SK-N-SH treated with all-trans-retinoic acid at 6 μM for 48 hours (cell line): ENCODE measurements around the gene PDS5B.

Source experiments
- CSDC2 ChIP-seq: fragments of 250-450 bp; sonication (Bioruptor Pico); IDR thresholded peaks from 2 replicates; pipeline ENCODE4 v1.5.0; 2020; ENCODE audit warnings: mild to moderate bottlenecking, moderate library complexity
- GLIS3 ChIP-seq: fragments of 250-450 bp; sonication (Bioruptor Pico); IDR thresholded peaks from 2 replicates; pipeline ENCODE4 v1.5.0; 2020; ENCODE audit warnings: mild to moderate bottlenecking, moderate library complexity
- SNAI2 ChIP-seq: fragments of 250-450 bp; sonication (Bioruptor Pico); IDR thresholded peaks from 2 replicates; pipeline ENCODE4 v1.5.0; 2020; ENCODE audit warnings: mild to moderate bottlenecking, moderate library complexity
- ZC3H10 ChIP-seq: fragments of 250-450 bp; sonication (Bioruptor Pico); IDR thresholded peaks from 2 replicates; pipeline ENCODE4 v1.5.1; 2021; ENCODE audit warnings: mild to moderate bottlenecking, moderate library complexity
- TF ChIP-seq, protein P1 (sequence below): fragments of 250-450 bp; sonication (Bioruptor Pico); IDR thresholded peaks from 2 replicates; pipeline ENCODE4 v1.5.0; 2020; ENCODE audit warnings: mild to moderate bottlenecking, moderate library complexity

- TF ChIP-seq, protein P1, sequence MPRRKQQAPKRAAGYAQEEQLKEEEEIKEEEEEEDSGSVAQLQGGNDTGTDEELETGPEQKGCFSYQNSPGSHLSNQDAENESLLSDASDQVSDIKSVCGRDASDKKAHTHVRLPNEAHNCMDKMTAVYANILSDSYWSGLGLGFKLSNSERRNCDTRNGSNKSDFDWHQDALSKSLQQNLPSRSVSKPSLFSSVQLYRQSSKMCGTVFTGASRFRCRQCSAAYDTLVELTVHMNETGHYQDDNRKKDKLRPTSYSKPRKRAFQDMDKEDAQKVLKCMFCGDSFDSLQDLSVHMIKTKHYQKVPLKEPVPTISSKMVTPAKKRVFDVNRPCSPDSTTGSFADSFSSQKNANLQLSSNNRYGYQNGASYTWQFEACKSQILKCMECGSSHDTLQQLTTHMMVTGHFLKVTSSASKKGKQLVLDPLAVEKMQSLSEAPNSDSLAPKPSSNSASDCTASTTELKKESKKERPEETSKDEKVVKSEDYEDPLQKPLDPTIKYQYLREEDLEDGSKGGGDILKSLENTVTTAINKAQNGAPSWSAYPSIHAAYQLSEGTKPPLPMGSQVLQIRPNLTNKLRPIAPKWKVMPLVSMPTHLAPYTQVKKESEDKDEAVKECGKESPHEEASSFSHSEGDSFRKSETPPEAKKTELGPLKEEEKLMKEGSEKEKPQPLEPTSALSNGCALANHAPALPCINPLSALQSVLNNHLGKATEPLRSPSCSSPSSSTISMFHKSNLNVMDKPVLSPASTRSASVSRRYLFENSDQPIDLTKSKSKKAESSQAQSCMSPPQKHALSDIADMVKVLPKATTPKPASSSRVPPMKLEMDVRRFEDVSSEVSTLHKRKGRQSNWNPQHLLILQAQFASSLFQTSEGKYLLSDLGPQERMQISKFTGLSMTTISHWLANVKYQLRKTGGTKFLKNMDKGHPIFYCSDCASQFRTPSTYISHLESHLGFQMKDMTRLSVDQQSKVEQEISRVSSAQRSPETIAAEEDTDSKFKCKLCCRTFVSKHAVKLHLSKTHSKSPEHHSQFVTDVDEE (CRISPR knock-in tag) = no peak
- TF ChIP-seq ZC3H10 (CRISPR knock-in tag) (no peak), GLIS3 (no peak), SNAI2 (CRISPR knock-in tag) (no peak), CSDC2 (no peak)
These were observed 48.6 kb upstream of the PDS5B start for GRCh38 chr13:32537580-32538142.
